Ishikawa (cell line): Measurements from ENCODE around the gene CACNG4.

Experiments used
- CEBPB ChIP-seq: IDR thresholded peaks from 2 replicates; pipeline ENCODE4 v1.6.1; 2012
- CREB1 ChIP-seq: IDR thresholded peaks from 2 replicates; pipeline ENCODE4 v1.6.1; 2012; ENCODE audit warnings: low read depth
- EGR1 ChIP-seq: IDR thresholded peaks from 2 replicates; pipeline ENCODE4 v1.6.1; 2012
- EP300 ChIP-seq: IDR thresholded peaks from 2 replicates; pipeline ENCODE4 v1.6.1; 2012; ENCODE audit warnings: borderline replicate concordance
- FOXM1 ChIP-seq: IDR thresholded peaks from 2 replicates; pipeline ENCODE4 v1.6.1; 2012; ENCODE audit warnings: low read depth, borderline replicate concordance
- NFIC ChIP-seq: IDR thresholded peaks from 2 replicates; pipeline ENCODE4 v1.6.1; 2012
- RAD21 ChIP-seq: IDR thresholded peaks from 2 replicates; pipeline ENCODE4 v1.6.1; 2012; ENCODE audit warnings: low read depth
- TAF1 ChIP-seq: IDR thresholded peaks from 2 replicates; pipeline ENCODE4 v1.6.1; 2012; ENCODE audit warnings: low read depth, mild to moderate bottlenecking
- TCF12 ChIP-seq: IDR thresholded peaks from 2 replicates; pipeline ENCODE4 v1.6.1; 2012; ENCODE audit warnings: low read depth
- TEAD4 ChIP-seq: IDR thresholded peaks from 2 replicates; pipeline ENCODE4 v1.6.1; 2012
- USF1 ChIP-seq: IDR thresholded peaks from 2 replicates; pipeline ENCODE4 v1.6.1; 2012
- YY1 ChIP-seq: IDR thresholded peaks from 2 replicates; pipeline ENCODE4 v1.6.1; 2012; ENCODE audit warnings: low read depth
- ZBTB7A ChIP-seq: IDR thresholded peaks from 2 replicates; pipeline ENCODE4 v1.6.1; 2012; ENCODE audit warnings: low read depth
- TF ChIP-seq, protein P1 (sequence below): IDR thresholded peaks from 2 replicates; pipeline ENCODE4 v1.6.1; 2012
- TF ChIP-seq, protein P2 (sequence below): IDR thresholded peaks from 2 replicates; pipeline ENCODE4 v1.6.1; 2012; ENCODE audit warnings: low read depth, mild to moderate bottlenecking

Gene CACNG4

DNA sequence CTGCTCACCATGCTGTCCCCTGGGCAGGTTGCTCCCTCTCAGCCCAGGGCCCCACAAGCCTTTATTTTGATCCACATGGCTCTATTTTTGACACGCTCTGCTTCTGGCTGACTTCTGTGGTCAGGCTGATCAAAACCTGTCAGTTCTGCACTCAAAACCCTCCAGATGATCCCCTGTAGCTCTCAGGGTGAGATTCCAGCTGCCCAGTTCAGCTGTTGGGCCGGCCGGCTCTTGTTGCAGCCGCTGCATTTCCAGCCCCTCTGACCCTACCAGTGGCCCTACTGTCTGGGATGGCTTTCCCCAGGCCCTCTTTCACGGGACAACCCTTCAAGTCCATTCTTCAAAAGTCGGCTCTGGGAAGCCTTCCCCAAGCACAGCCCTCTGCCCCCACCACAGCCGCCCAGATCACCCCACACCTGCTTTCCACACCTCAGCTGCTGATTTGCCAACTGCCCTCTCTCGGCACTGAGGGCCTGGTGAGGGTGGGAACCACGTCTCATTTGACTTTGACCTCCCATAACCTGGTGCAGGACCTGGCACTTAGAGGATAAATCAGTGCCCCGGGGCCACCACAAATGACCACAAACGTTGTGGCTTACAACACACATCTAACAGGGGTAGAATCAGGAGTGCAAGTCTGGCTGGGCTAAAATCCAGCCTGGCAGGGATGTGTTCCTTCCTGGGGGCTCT is 16.3 kb upstream of the CACNG4 start:
- TF ChIP-seq TAF1: no peak
- no peak for TF ChIP-seq CREB1
- no peak for TF ChIP-seq USF1
- TF ChIP-seq, protein P1, sequence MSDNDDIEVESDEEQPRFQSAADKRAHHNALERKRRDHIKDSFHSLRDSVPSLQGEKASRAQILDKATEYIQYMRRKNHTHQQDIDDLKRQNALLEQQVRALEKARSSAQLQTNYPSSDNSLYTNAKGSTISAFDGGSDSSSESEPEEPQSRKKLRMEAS: no peak
- no peak for TF ChIP-seq EP300

GRCh38 chr17:66949501-66949900 is 15.0 kb upstream of the CACNG4 start:
- TF ChIP-seq, protein P2, sequence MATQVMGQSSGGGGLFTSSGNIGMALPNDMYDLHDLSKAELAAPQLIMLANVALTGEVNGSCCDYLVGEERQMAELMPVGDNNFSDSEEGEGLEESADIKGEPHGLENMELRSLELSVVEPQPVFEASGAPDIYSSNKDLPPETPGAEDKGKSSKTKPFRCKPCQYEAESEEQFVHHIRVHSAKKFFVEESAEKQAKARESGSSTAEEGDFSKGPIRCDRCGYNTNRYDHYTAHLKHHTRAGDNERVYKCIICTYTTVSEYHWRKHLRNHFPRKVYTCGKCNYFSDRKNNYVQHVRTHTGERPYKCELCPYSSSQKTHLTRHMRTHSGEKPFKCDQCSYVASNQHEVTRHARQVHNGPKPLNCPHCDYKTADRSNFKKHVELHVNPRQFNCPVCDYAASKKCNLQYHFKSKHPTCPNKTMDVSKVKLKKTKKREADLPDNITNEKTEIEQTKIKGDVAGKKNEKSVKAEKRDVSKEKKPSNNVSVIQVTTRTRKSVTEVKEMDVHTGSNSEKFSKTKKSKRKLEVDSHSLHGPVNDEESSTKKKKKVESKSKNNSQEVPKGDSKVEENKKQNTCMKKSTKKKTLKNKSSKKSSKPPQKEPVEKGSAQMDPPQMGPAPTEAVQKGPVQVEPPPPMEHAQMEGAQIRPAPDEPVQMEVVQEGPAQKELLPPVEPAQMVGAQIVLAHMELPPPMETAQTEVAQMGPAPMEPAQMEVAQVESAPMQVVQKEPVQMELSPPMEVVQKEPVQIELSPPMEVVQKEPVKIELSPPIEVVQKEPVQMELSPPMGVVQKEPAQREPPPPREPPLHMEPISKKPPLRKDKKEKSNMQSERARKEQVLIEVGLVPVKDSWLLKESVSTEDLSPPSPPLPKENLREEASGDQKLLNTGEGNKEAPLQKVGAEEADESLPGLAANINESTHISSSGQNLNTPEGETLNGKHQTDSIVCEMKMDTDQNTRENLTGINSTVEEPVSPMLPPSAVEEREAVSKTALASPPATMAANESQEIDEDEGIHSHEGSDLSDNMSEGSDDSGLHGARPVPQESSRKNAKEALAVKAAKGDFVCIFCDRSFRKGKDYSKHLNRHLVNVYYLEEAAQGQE: peak; percentile 69
- no peak for TF ChIP-seq YY1
- TF ChIP-seq, protein P1: peak; percentile 17; the same call in 1 of the 2 replicates

DNA sequence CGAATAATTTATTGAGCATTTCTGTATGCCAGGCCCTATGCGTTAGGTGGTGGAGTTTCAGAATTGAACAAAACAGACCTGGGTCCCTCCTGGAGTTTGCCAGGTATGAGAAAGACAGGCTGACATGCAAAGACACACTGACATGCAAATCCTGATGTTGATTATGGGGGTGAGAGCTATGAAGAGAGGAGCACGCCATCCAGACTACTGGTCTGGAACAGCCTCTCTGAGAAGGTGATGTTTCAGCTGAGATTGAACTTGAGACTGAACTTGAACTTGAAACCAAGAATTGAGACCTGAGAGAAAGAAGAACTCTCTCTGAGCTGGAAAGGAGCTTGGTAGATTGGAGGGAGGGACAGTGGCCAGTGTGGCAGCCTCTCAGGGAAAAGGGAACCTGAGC is 14.2 kb upstream of the CACNG4 start:
- no peak for TF ChIP-seq NFIC
- TF ChIP-seq RAD21: no peak
- TF ChIP-seq EP300: no peak
- TF ChIP-seq, protein P2: no peak
- TF ChIP-seq TEAD4: no peak
- no peak for TF ChIP-seq CREB1
- TF ChIP-seq EGR1: no peak
- TF ChIP-seq YY1: no peak
- TF ChIP-seq TCF12: no peak
- no peak for TF ChIP-seq ZBTB7A
- no peak for TF ChIP-seq TAF1
- TF ChIP-seq, protein P1: no peak
- no peak for TF ChIP-seq USF1
- TF ChIP-seq CEBPB: no peak
- no peak for TF ChIP-seq FOXM1

GRCh38 chr17:66950886-66951604 is 13.5 kb upstream of the CACNG4 start:
- TF ChIP-seq CREB1 (no peak), ZBTB7A (no peak), CEBPB (no peak), RAD21 (no peak), NFIC (no peak), FOXM1 (no peak), YY1 (no peak), EP300 (no peak), TEAD4 (no peak), TAF1 (no peak), TCF12 (no peak), USF1 (no peak)
- TF ChIP-seq, protein P1: no peak
- TF ChIP-seq, protein P2: no peak
